Measurements from ENCODE around the gene SMYD3. TPM values are rescaled to one million over a fixed set of nuclear protein-coding genes. Genes with fewer than 3 reads are reported as not detected.

The SMYD3 gene
- total and polyA plus RNA-seq, 10 of the 15 experiments (the other 5 are each of a cell fraction or from before 2014, with no cell fraction given) = 18.3 to 54.0 (median 24.8) TPM

- H3K9ac ChIP-seq (ENCODE audit: control insufficient read depth, insufficient read depth, low read length) = no peak overlapping the region
- H3K4me1 ChIP-seq (ENCODE audit: control insufficient read depth, insufficient read depth, low read length) = no peaks in the 10 kb centered on the region
- H3K9me3 ChIP-seq (replicated peaks; ENCODE audit: control insufficient read depth, insufficient read depth, low read length) = peaks cover 20% of the 10 kb centered on the region; the same call in 2 of the 3 replicates
- in situ Hi-C loops (cut with MboI) (no loop called here), intact Hi-C loops (cut with micrococcal nuclease; ENCODE audit: unreplicated experiment) (no loop called here)
- ChIA-PET POLR2A (interaction anchor here (0.6 kb wide), 1 partner anchor 1853 kb away, joined by 3 read pairs; no protein-coding TSS in a partner anchor), SMC1A (ENCODE audit: uncharacterized antibody, unreplicated experiment) (no interaction called here), RAD21 (ENCODE audit: unreplicated experiment) (no interaction called here), CTCF (no interaction called here)
- FAIRE-seq (no peak), DNase-seq (ENCODE audit: low read depth, low spot score) (no peak), ATAC-seq (no peak)
- TF ChIP-seq ATF3 (IDR thresholded peaks at IDR 0.05; ENCODE audit: borderline replicate concordance, extremely low read depth, low read depth, low read length) = no peak
- no peak for TF ChIP-seq EGR1 (IDR thresholded peaks at IDR 0.05; ENCODE audit: borderline replicate concordance in 1 of 2, low read depth in 2 of 2, low read length in 2 of 2)
- TF ChIP-seq TCF3 (IDR thresholded peaks at IDR 0.05; ENCODE audit: borderline replicate concordance, insufficient read depth, low read depth, low read length) = no peak
- TF ChIP-seq ZNF217 (IDR thresholded peaks at IDR 0.05) = no peak
- no peak for TF ChIP-seq IKZF1 (conservative IDR thresholded peaks at IDR 0.05)
- no peak for TF ChIP-seq ZBED1 (IDR thresholded peaks at IDR 0.05; ENCODE audit: borderline replicate concordance)
- TF ChIP-seq NR2C1 (IDR thresholded peaks at IDR 0.05) = no peak
- no peak for TF ChIP-seq HSF1 (IDR thresholded peaks at IDR 0.05; ENCODE audit: low read depth, low read length)
- TF ChIP-seq, protein P1, sequence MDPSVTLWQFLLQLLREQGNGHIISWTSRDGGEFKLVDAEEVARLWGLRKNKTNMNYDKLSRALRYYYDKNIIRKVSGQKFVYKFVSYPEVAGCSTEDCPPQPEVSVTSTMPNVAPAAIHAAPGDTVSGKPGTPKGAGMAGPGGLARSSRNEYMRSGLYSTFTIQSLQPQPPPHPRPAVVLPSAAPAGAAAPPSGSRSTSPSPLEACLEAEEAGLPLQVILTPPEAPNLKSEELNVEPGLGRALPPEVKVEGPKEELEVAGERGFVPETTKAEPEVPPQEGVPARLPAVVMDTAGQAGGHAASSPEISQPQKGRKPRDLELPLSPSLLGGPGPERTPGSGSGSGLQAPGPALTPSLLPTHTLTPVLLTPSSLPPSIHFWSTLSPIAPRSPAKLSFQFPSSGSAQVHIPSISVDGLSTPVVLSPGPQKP (IDR thresholded peaks at IDR 0.05; ENCODE audit: low read depth, low read length) = no peak
- TF ChIP-seq STAT3 (IDR thresholded peaks at IDR 0.05; ENCODE audit: low read depth, low read length) = no peak
- TF ChIP-seq SMARCA5 (IDR thresholded peaks at IDR 0.05) = no peak
- TF ChIP-seq MEF2B (IDR thresholded peaks at IDR 0.05; ENCODE audit: partially characterized antibody, poor library complexity, severe bottlenecking) = no peak
- no peak for TF ChIP-seq NFIC (IDR thresholded peaks at IDR 0.05; ENCODE audit: low read depth, low read length)
- H3K27me3 ChIP-seq (replicated peaks in 1 of 2; ENCODE audit: control insufficient read depth in 2 of 2, insufficient read depth in 2 of 2, low read length in 1 of 2) = no peaks in the 10 kb centered on the region
- no TSS peak for BruUV-seq (replicated peaks)
- H3K27ac ChIP-seq (ENCODE audit: control insufficient read depth, insufficient read depth) = no peak overlapping the region
- H3K79me2 ChIP-seq (ENCODE audit: control insufficient read depth, insufficient read depth, low read length) = no peaks in the 10 kb centered on the region
- no peak overlapping the region for H3K4me3 ChIP-seq
- no peaks in the 10 kb centered on the region for H3K36me3 ChIP-seq (ENCODE audit: control insufficient read depth in 2 of 2, insufficient read depth in 2 of 2, low read length in 1 of 2)
- no peak overlapping the region for H3K4me2 ChIP-seq (ENCODE audit: control insufficient read depth, insufficient read depth)
- H4K20me1 ChIP-seq (ENCODE audit: control insufficient read depth, insufficient read depth) = no peaks in the 10 kb centered on the region
- WGBS (ENCODE audit: insufficient coverage, insufficient replicate concordance, low lambda C conversion rate, missing lambda C conversion rate) = 62% methylated on average over 10 of the region's 10 CpGs
- H2AFZ ChIP-seq (ENCODE audit: control insufficient read depth, low read depth, low read length) = no peak overlapping the region
These were observed 5.6 kb upstream of the SMYD3 start for GRCh38 chr1:246512635-246513034.
